D341Med (cell line): ENCODE data around the gene ZNF845.
"Not testable (repeated sequence)": the region's sequence is repeated elsewhere in the genome, so short reads cannot be mapped to it uniquely, and the experiment has no call there.

Experiments used
- DNase-seq: peaks from one replicate; pipeline ENCODE4 v3.0.0; 2012; ENCODE audit warnings: low spot score

ZNF845 gene

GRCh38 chr19:53381376-53381775 lies 47.8 kb downstream of the ZNF845 start:
- no peak for DNase-seq

GRCh38 chr19:53388168-53388567 lies 54.6 kb downstream of the ZNF845 start:
- DNase-seq = no peak

DNA sequence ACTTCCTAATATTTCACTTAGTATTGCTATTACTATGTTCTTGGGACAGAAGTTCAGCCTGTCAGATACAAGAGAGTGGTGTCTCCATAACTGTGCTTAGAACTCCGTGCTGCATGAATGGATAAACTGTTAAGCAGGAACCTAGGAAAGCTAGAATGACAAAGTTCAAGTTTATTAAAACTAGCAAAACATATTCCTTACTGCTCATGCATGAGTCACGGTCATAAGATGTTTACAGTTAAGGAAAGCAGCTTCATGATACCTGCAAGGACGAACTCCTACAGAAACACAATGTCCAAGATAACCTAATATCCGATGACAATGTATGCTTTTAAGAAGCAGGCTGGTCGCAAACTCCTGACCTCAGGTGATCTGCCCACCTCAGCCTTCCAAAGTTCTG lies 55.4 kb downstream of the ZNF845 start:
- no peak for DNase-seq

GRCh38 chr19:53389571-53389970 lies 56.0 kb downstream of the ZNF845 start:
- no peak for DNase-seq

DNA sequence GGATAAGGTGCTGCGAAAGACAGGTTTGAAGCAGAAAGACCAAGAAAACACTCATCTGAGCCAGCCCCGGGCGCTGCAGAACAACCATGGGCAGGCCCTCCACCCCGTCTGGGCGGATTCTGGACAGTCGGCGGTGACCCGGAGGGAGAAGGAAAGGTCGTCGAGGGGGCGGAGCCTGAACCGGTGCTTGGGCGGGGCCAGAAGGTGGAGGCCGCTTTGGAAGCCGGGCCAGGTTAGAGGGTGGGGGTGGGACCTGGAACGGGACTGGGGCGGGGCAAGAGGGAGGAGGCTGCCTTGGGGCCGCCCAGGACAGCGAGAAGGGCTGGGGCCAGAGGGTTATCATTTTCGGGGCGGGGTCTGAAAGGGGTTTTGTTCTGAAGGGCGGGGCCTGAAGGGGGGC lies 56.4 kb downstream of the ZNF845 start:
- DNase-seq = peak; percentile 24

GRCh38 chr19:53394522-53394973 lies 61.0 kb downstream of the ZNF845 start:
- peak; percentile 29 for DNase-seq

DNA sequence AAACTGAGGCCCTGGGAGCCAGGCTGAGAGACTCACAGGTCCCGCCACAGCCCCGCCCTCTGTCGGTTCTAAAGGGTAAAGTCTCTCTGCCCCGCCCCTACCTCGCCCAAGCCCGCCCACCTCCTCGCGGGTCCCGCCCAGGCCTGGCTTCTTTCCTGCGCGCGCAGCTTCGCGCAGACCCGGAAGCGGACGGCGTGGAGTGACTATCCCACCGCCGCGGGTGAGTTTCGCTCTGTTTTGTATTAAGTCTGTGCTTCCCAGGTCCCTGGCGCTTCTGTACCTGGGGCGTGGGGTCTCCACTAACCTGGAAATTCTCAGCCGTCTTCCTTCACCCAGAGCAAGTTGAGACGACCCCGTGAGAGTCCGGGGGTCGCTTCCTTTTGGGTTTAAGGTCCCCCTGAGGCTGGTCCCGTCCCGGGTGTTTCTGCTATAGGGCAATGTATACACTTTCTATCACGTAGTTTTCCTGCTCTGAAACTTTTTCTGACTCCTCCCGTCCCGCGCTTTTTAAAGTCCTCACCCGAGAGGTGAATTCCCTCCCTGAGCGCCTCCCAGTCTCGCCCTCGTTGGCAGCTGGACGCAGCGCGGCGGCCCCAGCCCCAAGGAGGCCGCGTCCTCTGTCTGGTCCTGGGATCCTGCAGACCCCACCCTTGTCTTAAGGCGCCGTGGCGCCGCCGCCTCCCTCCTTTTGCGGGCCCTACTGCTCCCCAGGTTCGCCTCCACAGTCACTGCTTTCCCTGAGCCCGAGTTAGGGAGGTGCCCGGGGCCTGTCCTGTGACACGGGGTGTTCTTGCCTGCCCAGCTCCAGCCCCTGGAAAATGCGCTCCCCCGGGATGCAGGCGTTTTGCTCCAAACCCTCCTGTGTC lies 61.7 kb downstream of the ZNF845 start, which contains the start of gene ZNF765:
Gene ZNF765, plus strand, starts transcription at position 176 of the 866 bp plus-strand sequence. CDS start 2,867 bp downstream, outside the sequence.
- DNase-seq = peak; percentile 97

GRCh38 chr19:53395840-53396524 lies 62.4 kb downstream of the ZNF845 start:
- not testable (repeated sequence) for DNase-seq

DNA sequence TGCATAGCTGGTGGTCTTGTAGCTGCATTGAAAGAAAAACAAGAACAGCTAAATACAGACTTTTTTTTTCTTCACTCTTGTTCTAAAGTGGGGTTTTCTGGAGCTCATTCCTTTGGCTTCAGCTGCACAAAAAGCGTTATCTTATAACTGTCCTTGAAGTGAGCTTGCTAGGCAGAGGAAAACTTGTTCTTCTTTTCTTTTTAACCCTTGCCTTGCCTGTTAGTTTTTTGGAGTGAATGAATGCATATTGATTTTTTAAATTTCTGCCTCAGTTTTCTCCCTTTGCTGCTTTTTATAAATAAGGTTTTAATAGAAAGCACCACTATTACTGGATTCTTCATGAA lies 62.9 kb downstream of the ZNF845 start:
- DNase-seq = no peak

- not testable (repeated sequence) for DNase-seq
These were observed 64.4 kb downstream of the ZNF845 start for GRCh38 chr19:53397918-53398317.
